ENCODE results near the gene HNRNPR. TPM values are rescaled to one million over a fixed set of nuclear protein-coding genes. Genes with fewer than 3 reads are reported as not detected.

The HNRNPR gene
- total RNA-seq, 1 experiment from 2014 or later, result 166 TPM

Other genes with a start within 250 kb of the HNRNPR start
- gene LUZP1, start 175.4 kb downstream of the HNRNPR start, total RNA-seq (2014; rRNA removed; shearing (Covaris generic)), result 22.2 and 30.3 TPM in 2 replicates
- gene HTR1D, start 126.8 kb downstream of the HNRNPR start, total RNA-seq (2014; rRNA removed; shearing (Covaris generic)), result 5.3 and 9.1 TPM in 2 replicates
- 4.4 and 6.1 TPM in 2 replicates for gene ZNF436, start 25.6 kb upstream of the HNRNPR start, total RNA-seq (2014; rRNA removed; shearing (Covaris generic))
- 1.2 and 1.4 TPM in 2 replicates for gene TCEA3, start 80.5 kb upstream of the HNRNPR start, total RNA-seq (2014; rRNA removed; shearing (Covaris generic))
- gene ASAP3, start 139.9 kb upstream of the HNRNPR start, total RNA-seq (2014; rRNA removed; shearing (Covaris generic)), result 1.7 and 2.2 TPM in 2 replicates
- 4.3 and 5.6 TPM in 2 replicates for gene E2F2, start 186.9 kb upstream of the HNRNPR start, total RNA-seq (2014; rRNA removed; shearing (Covaris generic))
- 334 and 359 TPM in 2 replicates for gene ID3, start 215.2 kb upstream of the HNRNPR start, total RNA-seq (2014; rRNA removed; shearing (Covaris generic))

Measured in HT1080 (cell line).